Stimulated activated CD8-positive, alpha-beta memory T cell treated with anti-CD3 and anti-CD28 coated beads, Interleukin-12 subunit alpha, Interleukin-12 subunit beta, amount 100 ng/mL, for 1 hour (primary cell): ENCODE data around the gene MYD88.

ENCODE experiments used
- DNase-seq: peaks from one replicate; pipeline ENCODE4 v3.0.0-alpha.2; 2020; ENCODE audit warnings: low read depth

Gene MYD88

DNA sequence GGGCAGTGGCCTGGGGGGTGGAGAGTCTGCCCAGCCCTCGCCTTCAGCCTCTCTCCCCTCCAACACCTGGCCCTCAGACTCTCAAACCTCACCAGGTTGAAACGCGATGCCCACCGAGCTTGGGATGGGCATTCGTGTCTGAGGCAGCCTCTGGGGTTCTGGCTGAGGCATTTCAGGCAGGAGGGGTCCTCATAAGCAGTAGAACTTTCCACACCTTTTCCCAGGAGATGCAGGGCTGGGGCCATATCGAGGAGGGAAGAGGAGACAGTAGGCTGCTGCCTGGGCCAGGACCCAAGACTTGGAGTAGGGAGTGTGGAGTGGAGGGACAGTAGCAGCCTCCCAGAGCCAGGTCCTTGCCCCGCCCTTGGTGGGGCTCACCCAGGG is 26.1 kb upstream of the MYD88 start:
- no peak for DNase-seq

DNA sequence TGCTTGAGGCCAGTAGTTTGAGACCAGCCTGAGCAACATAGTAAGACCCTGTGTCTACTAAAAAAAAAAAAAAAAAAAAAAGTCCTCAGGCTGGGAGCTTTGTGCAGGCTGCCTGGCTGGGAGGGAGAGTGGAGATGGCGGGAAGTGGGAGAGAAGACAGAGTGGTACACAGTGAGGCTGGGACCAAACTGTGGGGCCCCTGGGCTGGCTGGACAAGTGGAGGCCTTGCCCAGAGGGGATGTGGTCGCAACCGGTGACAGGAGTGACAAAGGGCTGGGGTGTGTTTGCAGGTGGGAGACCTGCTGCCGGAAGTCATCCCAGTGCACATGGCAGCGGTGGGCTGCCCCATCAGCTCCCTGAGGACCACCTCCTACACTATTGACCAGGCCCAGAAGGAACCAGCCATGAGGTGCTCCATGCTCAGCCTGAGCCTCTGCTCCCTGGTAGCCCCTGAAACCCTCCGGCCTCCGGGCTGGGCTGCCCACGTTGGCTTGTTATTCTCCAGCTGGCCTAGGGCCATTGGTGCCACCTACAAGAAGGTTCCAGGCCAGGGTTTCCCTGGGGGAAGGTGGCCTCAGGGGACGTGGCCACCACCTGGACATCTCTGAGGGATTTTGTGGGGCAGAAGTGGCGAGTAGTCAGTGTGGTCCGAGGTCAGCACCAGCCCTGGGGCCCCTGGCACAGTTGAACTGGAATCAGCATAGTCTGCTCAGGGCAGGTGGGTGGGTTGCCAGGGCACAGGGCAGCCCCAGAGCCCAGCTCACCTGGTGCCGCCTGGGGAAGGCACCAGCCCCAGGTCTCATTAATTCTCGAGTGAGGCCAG is 24.2 kb upstream of the MYD88 start:
- DNase-seq, result no peak

DNA sequence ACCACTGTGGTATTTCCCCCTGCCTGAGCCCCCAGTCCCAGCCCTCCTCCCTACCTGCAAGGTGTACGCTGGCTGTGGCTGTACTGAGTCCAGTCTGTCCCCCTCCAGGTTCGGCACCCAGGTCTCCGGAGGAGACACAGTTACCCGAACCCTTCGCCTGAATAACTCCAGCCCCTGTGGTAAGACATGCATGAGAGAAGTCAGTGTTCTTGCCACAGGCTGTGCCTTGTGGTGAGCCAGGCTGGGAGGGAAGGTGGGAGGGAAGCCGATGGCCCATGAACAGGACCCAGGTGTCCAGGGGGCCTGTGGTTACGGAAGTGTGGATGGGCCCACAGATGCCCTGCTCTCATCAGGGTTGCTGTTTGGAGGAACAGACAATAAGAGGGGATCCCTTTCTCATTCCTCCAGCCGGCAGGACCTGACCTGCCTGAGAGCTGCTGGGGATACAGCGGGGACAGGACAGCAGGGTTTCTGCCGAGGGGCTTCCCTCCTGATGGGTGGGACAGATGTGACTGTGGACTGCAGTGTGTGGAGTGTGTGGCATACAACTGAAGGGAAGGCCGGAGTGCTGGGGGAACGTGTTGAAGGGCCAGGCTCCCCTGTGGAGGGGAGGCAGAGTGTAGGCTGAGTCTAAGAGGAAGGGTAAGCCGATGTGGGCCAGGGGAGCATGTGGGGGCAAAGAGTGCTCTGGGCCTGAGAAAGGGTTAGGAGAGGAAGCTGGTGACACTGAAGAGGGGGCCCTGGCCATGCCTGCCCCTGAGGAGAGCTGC is 23.4 kb upstream of the MYD88 start:
- DNase-seq, result no peak

GRCh38 chr3:38115645-38116427 is 22.6 kb upstream of the MYD88 start:
- no peak for DNase-seq

- no peak for DNase-seq
Observed at GRCh38 chr3:38116471-38117162, 21.8 kb upstream of the MYD88 start.

DNA sequence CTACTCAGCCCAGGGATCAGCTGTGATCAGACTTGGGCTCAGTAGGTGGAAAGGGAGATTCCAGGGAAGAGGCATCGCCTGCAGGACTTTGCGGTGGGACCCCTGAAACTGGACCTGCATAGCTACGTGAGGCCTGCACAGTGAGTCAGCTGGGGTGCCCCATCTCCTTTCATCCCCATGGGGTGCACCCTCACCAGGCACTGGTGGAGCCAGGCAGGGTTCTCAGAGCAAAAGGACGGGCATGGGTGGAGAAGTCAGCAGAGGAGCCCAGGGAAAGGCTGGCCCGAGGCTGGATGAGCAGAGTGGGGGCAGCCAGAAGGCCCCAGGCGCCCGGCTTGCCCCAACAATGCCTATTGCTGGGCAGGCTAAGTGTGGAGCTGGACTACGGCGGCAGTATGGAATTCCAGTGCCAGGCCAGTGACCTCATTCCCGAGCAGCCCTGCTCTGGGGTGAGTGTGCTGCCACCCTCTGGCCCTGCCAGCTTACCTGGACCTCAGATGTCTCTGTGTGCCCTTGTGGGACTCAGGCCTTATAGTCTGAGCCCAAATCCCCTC is 21.2 kb upstream of the MYD88 start:
- no peak for DNase-seq

GRCh38 chr3:38117748-38118420 is 20.6 kb upstream of the MYD88 start:
- peak; percentile 61 for DNase-seq

- no peak for DNase-seq
Observed at GRCh38 chr3:38118421-38119247, 19.8 kb upstream of the MYD88 start.

DNA sequence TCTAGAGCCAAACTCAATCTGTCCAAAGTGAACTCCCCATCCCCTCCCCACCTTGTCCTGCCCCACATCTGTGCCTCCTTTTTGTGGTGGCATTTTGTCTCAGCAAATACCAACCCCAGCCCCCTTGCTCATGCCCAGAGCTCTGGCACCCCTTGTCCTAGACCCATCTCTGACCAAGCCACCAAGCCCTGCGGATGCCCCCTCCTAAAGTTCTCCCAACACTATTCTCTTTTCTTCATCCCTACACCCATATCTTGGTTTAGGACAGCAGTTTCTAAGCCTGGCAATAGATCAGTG is 19.3 kb upstream of the MYD88 start:
- no peak for DNase-seq

DNA sequence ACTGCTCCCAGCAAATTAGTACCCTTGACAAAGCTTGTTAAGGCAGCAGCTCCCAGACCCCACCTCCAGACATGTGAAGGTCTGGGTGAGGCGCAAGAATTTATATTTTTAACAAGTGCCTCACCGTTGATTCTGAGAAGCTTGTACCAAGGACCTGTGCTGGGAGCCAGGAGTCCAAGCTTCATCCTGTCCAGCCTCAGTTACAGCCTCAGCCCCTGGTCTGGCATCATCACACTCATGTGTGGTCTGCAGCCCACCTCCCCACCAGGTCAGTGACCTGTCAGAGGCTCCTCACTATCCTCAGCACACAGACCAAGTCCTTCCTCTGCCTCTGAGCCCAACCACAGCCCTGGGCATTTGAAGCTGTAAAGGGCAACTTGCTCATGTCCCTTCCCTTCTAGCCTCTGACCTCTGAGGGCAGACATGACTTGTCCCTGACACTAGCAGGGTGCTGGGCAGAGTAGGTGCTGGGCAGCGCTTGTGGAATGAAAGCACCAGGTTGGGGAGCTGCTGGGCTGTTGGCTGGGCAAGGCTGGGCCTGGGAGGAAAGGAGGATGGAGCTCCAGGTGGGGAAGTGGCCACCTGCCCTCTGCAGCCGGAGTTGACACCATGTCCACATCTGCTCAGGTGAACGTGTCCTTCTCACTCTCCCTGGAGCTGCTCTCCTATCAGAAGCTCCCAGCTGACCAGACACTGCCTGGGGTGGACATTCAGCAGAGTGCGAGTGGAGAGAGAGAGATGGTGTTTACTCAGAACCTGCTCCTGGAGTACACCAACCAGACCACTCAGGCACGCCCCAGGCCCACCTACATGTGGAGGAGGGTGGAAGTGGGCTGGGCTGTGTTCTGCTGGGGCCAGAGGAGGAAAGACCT is 18.4 kb upstream of the MYD88 start:
- DNase-seq, result no peak

GRCh38 chr3:38120693-38121450 is 17.6 kb upstream of the MYD88 start:
- DNase-seq, result no peak

GRCh38 chr3:38121451-38121831 is 17.0 kb upstream of the MYD88 start:
- no peak for DNase-seq

GRCh38 chr3:38121832-38122461 is 16.5 kb upstream of the MYD88 start:
- DNase-seq, result no peak

DNA sequence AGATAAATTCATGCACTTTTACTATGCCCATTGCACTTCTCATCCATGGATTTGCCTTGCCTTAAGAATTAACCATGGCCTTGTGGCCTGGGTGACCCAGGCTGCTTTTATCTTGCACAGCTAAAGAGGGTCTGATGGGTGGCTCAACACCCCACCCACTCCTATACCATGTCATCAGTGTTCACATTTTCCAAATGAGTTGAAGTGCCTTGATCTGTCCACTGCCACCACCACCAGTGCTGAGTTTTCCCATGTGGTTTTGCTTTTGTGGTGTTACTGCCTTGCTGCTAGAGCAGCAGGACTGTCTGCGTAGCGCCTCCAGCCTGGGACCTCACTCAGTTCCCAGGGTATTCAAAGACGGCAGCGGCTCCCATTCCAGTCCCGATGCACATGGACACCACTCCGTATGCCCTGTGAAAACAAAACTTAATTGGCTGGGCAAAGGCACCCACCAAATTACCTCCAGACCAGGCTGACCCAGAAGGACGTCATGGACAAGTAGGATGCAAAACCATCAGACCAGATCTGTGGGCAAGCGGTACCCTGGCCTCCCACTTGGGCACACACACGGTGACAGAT is 15.7 kb upstream of the MYD88 start:
- no peak for DNase-seq

DNA sequence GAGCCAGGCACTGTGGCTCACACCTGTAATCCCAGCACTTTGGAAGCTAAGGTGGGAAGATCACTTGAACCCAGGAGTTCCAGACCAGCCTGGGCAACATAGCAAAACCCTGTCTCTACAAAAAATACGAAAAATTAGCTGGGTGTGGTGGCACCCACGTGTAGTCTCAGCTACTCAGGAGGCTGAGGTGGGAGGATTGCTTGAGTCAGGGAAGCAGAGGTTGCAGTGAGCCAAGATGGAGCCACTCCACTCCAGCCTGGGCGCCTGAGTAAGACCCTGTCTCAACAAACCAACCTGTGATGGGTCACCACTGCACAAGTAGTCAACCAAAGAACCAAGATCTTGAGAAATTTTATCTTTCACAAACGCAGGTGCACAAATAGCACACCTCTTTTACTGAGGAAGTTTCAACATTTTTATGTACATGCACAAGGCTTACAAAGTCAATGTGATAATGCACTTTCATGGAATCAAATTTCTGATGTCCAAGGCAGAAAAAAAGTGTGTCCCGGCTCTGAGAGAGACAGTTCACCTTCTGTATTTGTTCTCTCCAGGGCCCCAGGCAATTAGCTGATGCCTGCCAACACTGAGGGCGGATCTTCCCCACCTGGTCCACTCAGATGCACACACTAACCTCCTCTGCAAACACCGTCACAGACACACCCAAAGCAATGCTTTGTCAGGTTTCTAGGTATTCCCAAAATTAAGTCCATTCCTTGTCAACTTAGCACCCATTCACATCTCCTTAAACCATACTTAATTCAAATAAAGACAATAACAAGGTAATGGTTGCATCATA is 13.9 kb upstream of the MYD88 start:
- DNase-seq, result no peak

GRCh38 chr3:38125305-38126120 is 12.9 kb upstream of the MYD88 start:
- no peak for DNase-seq
